Parathyroid adenoma (tissue), 2 donors: ENCODE results near the gene CRACR2A.

Experiments used
- H2AFZ ChIP-seq: fragments of 300-600 bp; sonication (generic); one replicate; pipeline ENCODE4 v1.7.0; 2017; ENCODE audit warnings: antibody characterized with exemption, mild to moderate bottlenecking
- H3K27ac ChIP-seq: fragments of 300-600 bp; sonication (generic); one replicate; pipeline ENCODE4 v1.7.0; 2017
- H3K27me3 ChIP-seq: fragments of 300-600 bp; sonication (generic); one replicate; pipeline ENCODE4 v1.7.0; 2017; ENCODE audit warnings: low read length; ENCODE audit not compliant: control insufficient read depth, insufficient read depth
- H3K36me3 ChIP-seq: fragments of 300-600 bp; sonication (generic); one replicate; pipeline ENCODE4 v1.7.0; 2017; ENCODE audit warnings: low read length; ENCODE audit not compliant: control insufficient read depth, insufficient read depth
- H3K4me1 ChIP-seq: fragments of 300-600 bp; sonication (generic); one replicate; pipeline ENCODE4 v1.7.0; 2017; ENCODE audit warnings: control low read depth
- H3K4me2 ChIP-seq: fragments of 300-600 bp; sonication (generic); one replicate; pipeline ENCODE4 v1.7.0; 2017; ENCODE audit warnings: low read length
- H3K4me3 ChIP-seq: fragments of 300-600 bp; sonication (generic); one replicate; pipeline ENCODE4 v1.7.0; 2017; ENCODE audit warnings: low read depth, low read length
- H3K79me2 ChIP-seq: fragments of 300-600 bp; sonication (generic); one replicate; pipeline ENCODE4 v1.7.0; 2017; ENCODE audit warnings: control low read depth
- H3K9ac ChIP-seq: fragments of 300-600 bp; sonication (generic); one replicate; pipeline ENCODE4 v1.7.0; 2017; ENCODE audit warnings: mild to moderate bottlenecking
- H3K9me3 ChIP-seq: fragments of 300-600 bp; sonication (generic); one replicate; pipeline ENCODE4 v1.7.0; 2017; ENCODE audit warnings: low read length; ENCODE audit not compliant: control insufficient read depth
- TF ChIP-seq, protein P1 (sequence below): fragments of 300-600 bp; sonication (generic); IDR thresholded peaks from one replicate; pipeline ENCODE4 v1.7.0; 2017; ENCODE audit warnings: antibody characterized with exemption, mild to moderate bottlenecking
- donor health status: primary hyperparathyroidism.

The CRACR2A gene

GRCh38 chr12:3651585-3652424 lies 101.1 kb downstream of the CRACR2A start:
- TF ChIP-seq, protein P1, sequence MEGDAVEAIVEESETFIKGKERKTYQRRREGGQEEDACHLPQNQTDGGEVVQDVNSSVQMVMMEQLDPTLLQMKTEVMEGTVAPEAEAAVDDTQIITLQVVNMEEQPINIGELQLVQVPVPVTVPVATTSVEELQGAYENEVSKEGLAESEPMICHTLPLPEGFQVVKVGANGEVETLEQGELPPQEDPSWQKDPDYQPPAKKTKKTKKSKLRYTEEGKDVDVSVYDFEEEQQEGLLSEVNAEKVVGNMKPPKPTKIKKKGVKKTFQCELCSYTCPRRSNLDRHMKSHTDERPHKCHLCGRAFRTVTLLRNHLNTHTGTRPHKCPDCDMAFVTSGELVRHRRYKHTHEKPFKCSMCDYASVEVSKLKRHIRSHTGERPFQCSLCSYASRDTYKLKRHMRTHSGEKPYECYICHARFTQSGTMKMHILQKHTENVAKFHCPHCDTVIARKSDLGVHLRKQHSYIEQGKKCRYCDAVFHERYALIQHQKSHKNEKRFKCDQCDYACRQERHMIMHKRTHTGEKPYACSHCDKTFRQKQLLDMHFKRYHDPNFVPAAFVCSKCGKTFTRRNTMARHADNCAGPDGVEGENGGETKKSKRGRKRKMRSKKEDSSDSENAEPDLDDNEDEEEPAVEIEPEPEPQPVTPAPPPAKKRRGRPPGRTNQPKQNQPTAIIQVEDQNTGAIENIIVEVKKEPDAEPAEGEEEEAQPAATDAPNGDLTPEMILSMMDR, result no peak
- H2AFZ ChIP-seq, result peak overlapping the region; percentile 18
- no peaks in the 10 kb centered on the region for H3K27me3 ChIP-seq
- H3K27ac ChIP-seq, result peak overlapping the region; percentile 56
- H3K36me3 ChIP-seq, result no peaks in the 10 kb centered on the region
- H3K4me3 ChIP-seq, result no peak overlapping the region
- H3K4me1 ChIP-seq, result peaks cover 39% of the 10 kb centered on the region
- no peaks in the 10 kb centered on the region for H3K79me2 ChIP-seq
- no peak overlapping the region for H3K9ac ChIP-seq
- peak overlapping the region; percentile 38 for H3K4me2 ChIP-seq
- no peaks in the 10 kb centered on the region for H3K9me3 ChIP-seq

DNA sequence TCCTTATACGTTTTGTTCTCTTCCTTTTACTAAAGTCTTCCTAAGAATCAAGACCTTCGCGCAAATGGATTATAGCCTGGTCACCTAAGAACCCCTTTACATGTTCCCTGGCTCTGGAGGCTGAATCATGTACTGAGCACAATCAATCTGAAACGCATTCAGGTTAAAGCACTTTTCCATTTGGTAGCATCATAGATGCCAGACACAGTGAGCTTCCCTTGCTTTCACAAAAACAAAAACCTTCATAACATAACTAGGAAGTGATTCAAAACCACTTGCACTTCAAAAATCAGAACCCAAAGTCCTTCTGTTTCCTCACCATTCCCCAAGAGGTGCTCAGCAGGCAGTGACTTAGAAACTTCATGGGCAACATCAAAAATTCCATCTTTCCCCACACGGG lies 105.4 kb downstream of the CRACR2A start:
- Histone ChIP-seq H3K36me3 (no peaks in the 10 kb centered on the region), H3K27ac (no peak overlapping the region), H3K9me3 (no peaks in the 10 kb centered on the region), H3K79me2 (no peaks in the 10 kb centered on the region), H3K4me2 (no peak overlapping the region), H3K4me1 (peaks cover 32% of the 10 kb centered on the region), H3K9ac (no peak overlapping the region), H3K4me3 (no peak overlapping the region), H2AFZ (no peak overlapping the region), H3K27me3 (no peaks in the 10 kb centered on the region)
- TF ChIP-seq, protein P1, result no peak

- no peak overlapping the region for H3K4me2 ChIP-seq
- H3K27me3 ChIP-seq, result no peaks in the 10 kb centered on the region
- no peak overlapping the region for H3K9ac ChIP-seq
Measured at GRCh38 chr12:3646561-3647241, 106.2 kb downstream of the CRACR2A start.

DNA sequence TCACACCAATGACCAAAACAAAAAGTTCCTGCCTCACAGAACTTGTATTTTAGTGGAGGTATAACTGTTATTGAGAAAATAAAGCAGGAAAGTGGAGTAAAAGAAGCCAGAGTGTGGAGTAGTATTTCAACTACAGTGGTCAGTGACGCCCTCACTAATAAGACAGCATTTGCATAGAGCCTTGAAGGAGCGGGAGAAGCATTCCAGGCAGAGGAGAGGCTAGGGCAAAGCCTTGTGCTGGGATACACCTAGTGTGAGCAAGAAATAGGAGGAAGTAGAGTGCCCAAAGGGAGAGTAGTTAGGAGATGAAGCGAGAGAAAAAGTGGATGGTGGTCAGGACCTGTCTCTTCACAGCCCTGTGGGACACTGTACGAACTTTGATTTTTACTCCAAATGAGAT lies 107.8 kb downstream of the CRACR2A start:
- H3K4me2 ChIP-seq, result no peak overlapping the region
- H3K36me3 ChIP-seq, result no peaks in the 10 kb centered on the region
- no peaks in the 10 kb centered on the region for H3K79me2 ChIP-seq
- no peaks in the 10 kb centered on the region for H3K27me3 ChIP-seq
- H3K4me3 ChIP-seq, result no peak overlapping the region
- H3K9ac ChIP-seq, result no peak overlapping the region
- no peak overlapping the region for H2AFZ ChIP-seq
- no peak overlapping the region for H3K27ac ChIP-seq
- peaks cover 12% of the 10 kb centered on the region for H3K4me1 ChIP-seq
- TF ChIP-seq, protein P1, result no peak
- no peaks in the 10 kb centered on the region for H3K9me3 ChIP-seq

More at GRCh38 chr12:3646561-3647241, 106.2 kb downstream of the CRACR2A start:
- Histone ChIP-seq H2AFZ (peak overlapping the region; percentile 58), H3K79me2 (no peaks in the 10 kb centered on the region), H3K27ac (peak overlapping the region; percentile 52), H3K4me3 (no peak overlapping the region), H3K9me3 (no peaks in the 10 kb centered on the region), H3K36me3 (no peaks in the 10 kb centered on the region), H3K4me1 (peaks cover 24% of the 10 kb centered on the region)
- TF ChIP-seq, protein P1, result no peak
